Endothelial cell of umbilical vein (primary cell): Measurements from ENCODE around the gene TNS1.

ENCODE experiments used
- CTCF ChIP-seq, 2 donors: IDR thresholded peaks; 1 replicate in 1 of 2; 2 replicates in 1 of 2; pipeline ENCODE4 v1.5.1; 2011; ENCODE audit warnings: low read length in 2 of 2, mild to moderate bottlenecking in 2 of 2, moderate library complexity in 2 of 2, control low read depth in 1 of 2, inconsistent platforms in 1 of 2, low read depth in 1 of 2; ENCODE audit not compliant: insufficient read depth in 1 of 2; ENCODE audit errors: extremely low read depth in 1 of 2
- EZH2 ChIP-seq: IDR thresholded peaks from 2 replicates; pipeline ENCODE4 v1.6.1; 2012; ENCODE audit warnings: borderline replicate concordance, low read depth, mild to moderate bottlenecking, moderate library complexity, low read length, inconsistent platforms; ENCODE audit not compliant: severe bottlenecking
- JUN ChIP-seq: IDR thresholded peaks from 2 replicates; pipeline ENCODE4 v1.6.1; 2011; ENCODE audit warnings: borderline replicate concordance, low read depth; ENCODE audit not compliant: insufficient read length, insufficient read depth
- MYC ChIP-seq: IDR thresholded peaks from one replicate; pipeline ENCODE4 v1.6.1; 2011; ENCODE audit warnings: mild to moderate bottlenecking, low read depth, low read length
- POLR2A ChIP-seq: IDR thresholded peaks from 2 replicates; pipeline ENCODE4 v1.6.1; 2012; ENCODE audit warnings: low read depth, mild to moderate bottlenecking, control low read depth, low read length
- POLR2AphosphoS5 ChIP-seq: IDR thresholded peaks from 2 replicates; pipeline ENCODE4 v1.6.1; 2012; ENCODE audit warnings: low read depth, mild to moderate bottlenecking, control low read depth, low read length, moderate library complexity; ENCODE audit not compliant: insufficient read depth

DNA sequence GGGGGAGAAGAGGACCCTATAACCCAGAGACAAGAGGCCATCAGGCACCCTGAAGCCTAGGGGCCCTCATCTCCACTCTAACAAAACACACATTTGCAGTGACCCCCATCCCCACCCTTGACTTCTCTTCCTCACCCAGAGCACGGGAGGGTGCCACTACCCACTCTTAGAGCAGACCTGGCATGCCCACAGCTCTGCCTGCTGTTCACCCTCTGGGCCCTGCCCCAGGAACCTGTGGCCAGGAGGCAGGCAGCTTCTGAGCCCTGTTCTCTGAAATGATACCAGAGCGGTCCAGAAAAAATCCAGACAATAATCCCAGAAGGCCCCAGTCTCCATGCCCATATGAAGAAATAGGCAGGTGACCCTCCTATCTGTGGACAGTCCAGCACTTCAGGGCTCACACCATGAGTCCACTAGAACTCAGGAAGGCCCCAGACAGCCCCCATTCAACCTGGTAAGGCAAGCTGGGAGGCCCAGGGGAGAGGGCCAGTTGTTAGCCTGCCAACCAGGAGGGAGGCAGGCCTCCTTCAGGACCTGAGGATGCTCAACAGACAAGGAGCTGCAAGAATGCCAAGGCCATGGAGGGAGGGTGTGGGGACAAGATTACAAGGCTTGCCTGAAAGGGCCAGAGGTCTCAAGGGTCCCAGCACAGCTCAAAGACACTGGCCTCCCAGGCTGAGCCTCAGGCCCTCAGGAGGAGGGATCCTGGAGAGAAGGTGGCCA is 75.0 kb downstream of the TNS1 start:
- TF ChIP-seq CTCF (IDR thresholded peaks at IDR 0.05; ENCODE audit: extremely low read depth in 1 of 2, insufficient read depth in 1 of 2, low read depth in 1 of 2, low read length in 2 of 2), result no peak
- TF ChIP-seq EZH2, result no peak
- TF ChIP-seq POLR2A, result no peak
- TF ChIP-seq POLR2AphosphoS5, result no peak
- no peak for TF ChIP-seq JUN
- TF ChIP-seq MYC, result no peak
